OCI-LY1 (cell line): ENCODE results near the gene VTI1A.
"Not testable (repeated sequence)": the region's sequence is repeated elsewhere in the genome, so short reads cannot be mapped to it uniquely, and the experiment has no call there.

ENCODE experiments used
- H2AFZ ChIP-seq: fragments of 200-600 bp; sonication (generic), shearing (Covaris generic); 2 replicates; pipeline ENCODE4 v1.6.0; 2014; ENCODE audit warnings: antibody characterized with exemption, mild to moderate bottlenecking, low read length
- H3F3A ChIP-seq: fragments of 200-600 bp; sonication (generic), shearing (Covaris generic); 2 replicates; pipeline ENCODE4 v1.6.0; 2014; ENCODE audit warnings: mild to moderate bottlenecking, antibody characterized with exemption, low read length, moderate library complexity; ENCODE audit not compliant: insufficient read depth
- H3K27ac ChIP-seq: fragments of 200-600 bp; sonication (generic); 2 replicates; pipeline ENCODE4 v1.5.1; 2014; ENCODE audit warnings: low read length, mixed run types, mild to moderate bottlenecking, low read depth; ENCODE audit not compliant: poor library complexity, severe bottlenecking
- H3K27me3 ChIP-seq: fragments of 200-600 bp; sonication (generic); 2 replicates; pipeline ENCODE4 v1.6.0; 2014; ENCODE audit warnings: antibody characterized with exemption, mild to moderate bottlenecking, low read length, moderate library complexity; ENCODE audit not compliant: insufficient read depth
- H3K36me3 ChIP-seq: fragments of 200-600 bp; sonication (generic); 2 replicates; pipeline ENCODE4 v1.6.1; 2014; ENCODE audit warnings: mild to moderate bottlenecking, antibody characterized with exemption, low read length, moderate library complexity, mixed read lengths; ENCODE audit not compliant: insufficient read depth
- H3K4me1 ChIP-seq: fragments of 200-600 bp; sonication (generic); 2 replicates; pipeline ENCODE4 v1.5.1; 2014; ENCODE audit warnings: mild to moderate bottlenecking, low read length, moderate library complexity; ENCODE audit not compliant: insufficient read depth, severe bottlenecking
- H3K4me2 ChIP-seq: fragments of 200-600 bp; sonication (generic), shearing (Covaris generic); 2 replicates; pipeline ENCODE4 v1.6.1; 2014; ENCODE audit warnings: low read length
- H3K4me3 ChIP-seq: fragments of 200-600 bp; sonication (generic); 2 replicates; pipeline ENCODE4 v1.5.1; 2014; ENCODE audit warnings: low read length, low read depth, mild to moderate bottlenecking, mixed read lengths; ENCODE audit not compliant: poor library complexity, severe bottlenecking
- H3K79me2 ChIP-seq: fragments of 200-600 bp; shearing (Covaris generic); 2 replicates; pipeline ENCODE4 v1.6.1; 2016; ENCODE audit warnings: mixed run types, low read length, mixed read lengths; ENCODE audit not compliant: insufficient read depth
- H3K9ac ChIP-seq: fragments of 200-600 bp; sonication (generic), shearing (Covaris generic); 2 replicates; pipeline ENCODE4 v1.6.1; 2014; ENCODE audit warnings: mild to moderate bottlenecking, low read length, mixed read lengths
- H3K9me2 ChIP-seq: fragments of 200-600 bp; sonication (generic), shearing (Covaris generic); 2 replicates; pipeline ENCODE4 v1.6.1; 2014; ENCODE audit warnings: low read depth, mild to moderate bottlenecking, low read length, mixed read lengths
- H3K9me3 ChIP-seq: fragments of 200-600 bp; shearing (Covaris generic); 2 replicates; pipeline ENCODE4 v1.6.1; 2014; ENCODE audit warnings: low read length, mixed read lengths
- H4K20me1 ChIP-seq: fragments of 200-600 bp; sonication (generic), shearing (Covaris generic); 2 replicates; pipeline ENCODE4 v1.6.0; 2016; ENCODE audit warnings: mild to moderate bottlenecking, low read length; ENCODE audit not compliant: insufficient read depth
- CTCF ChIP-seq: fragments of 200-600 bp; sonication (generic), shearing (Covaris generic); IDR thresholded peaks from 2 replicates; pipeline ENCODE4 v1.5.1; 2017; ENCODE audit warnings: mild to moderate bottlenecking, antibody characterized with exemption, low read length, moderate library complexity, mixed read lengths
- EZH2 ChIP-seq: fragments of 200-600 bp; sonication (generic), shearing (Covaris generic); IDR thresholded peaks from 2 replicates; pipeline ENCODE4 v1.8.0; 2017; ENCODE audit warnings: borderline replicate concordance, mixed run types, mild to moderate bottlenecking, antibody characterized with exemption, low read length, moderate library complexity, mixed read lengths

The VTI1A gene

GRCh38 chr10:112404617-112405016, 42.4 kb upstream of the VTI1A start:
- no peak for TF ChIP-seq CTCF
- no peak for TF ChIP-seq EZH2
- H3K79me2 ChIP-seq = no peaks in the 10 kb centered on the region
- H3K9me3 ChIP-seq = no peaks in the 10 kb centered on the region
- H3K27me3 ChIP-seq = no peaks in the 10 kb centered on the region
- no peaks in the 10 kb centered on the region for H4K20me1 ChIP-seq
- no peak overlapping the region for H3K27ac ChIP-seq
- H3K4me3 ChIP-seq = no peak overlapping the region
- no peak overlapping the region for H3K4me2 ChIP-seq
- no peaks in the 10 kb centered on the region for H3F3A ChIP-seq
- H3K36me3 ChIP-seq = peaks cover 75% of the 10 kb centered on the region
- H3K9ac ChIP-seq = no peak overlapping the region
- H3K4me1 ChIP-seq = no peaks in the 10 kb centered on the region
- no peak overlapping the region for H2AFZ ChIP-seq
- H3K9me2 ChIP-seq = no peaks in the 10 kb centered on the region

GRCh38 chr10:112406806-112407205, 40.2 kb upstream of the VTI1A start:
- H3K4me2 ChIP-seq, H2AFZ ChIP-seq, H3K9ac ChIP-seq, H4K20me1 ChIP-seq, H3K27ac ChIP-seq, H3K9me2 ChIP-seq, H3K4me1 ChIP-seq, H3F3A ChIP-seq, H3K9me3 ChIP-seq, H3K79me2 ChIP-seq, H3K4me3 ChIP-seq, H3K27me3 ChIP-seq: not testable (repeated sequence)
- peaks cover 80% of the 10 kb centered on the region for H3K36me3 ChIP-seq

- H3K9me3 ChIP-seq = no peaks in the 10 kb centered on the region
- no peak overlapping the region for H2AFZ ChIP-seq
- no peak overlapping the region for H3K4me3 ChIP-seq
- no peak overlapping the region for H3K4me2 ChIP-seq
- peaks cover 77% of the 10 kb centered on the region for H3K36me3 ChIP-seq
- H4K20me1 ChIP-seq = no peaks in the 10 kb centered on the region
- no peak for TF ChIP-seq CTCF
- no peak for TF ChIP-seq EZH2
- H3K9ac ChIP-seq = no peak overlapping the region
- no peaks in the 10 kb centered on the region for H3K79me2 ChIP-seq
- H3K27me3 ChIP-seq = no peaks in the 10 kb centered on the region
- H3K27ac ChIP-seq = no peak overlapping the region
- no peaks in the 10 kb centered on the region for H3F3A ChIP-seq
- no peaks in the 10 kb centered on the region for H3K4me1 ChIP-seq
- no peaks in the 10 kb centered on the region for H3K9me2 ChIP-seq
Observed at GRCh38 chr10:112407696-112408095, 39.3 kb upstream of the VTI1A start.

- Histone ChIP-seq H2AFZ (no peak overlapping the region), H4K20me1 (no peaks in the 10 kb centered on the region), H3K4me2 (no peak overlapping the region), H3K4me3 (no peak overlapping the region), H3K36me3 (peaks cover 67% of the 10 kb centered on the region), H3K9ac (no peak overlapping the region), H3K4me1 (no peaks in the 10 kb centered on the region), H3K79me2 (no peaks in the 10 kb centered on the region), H3K27ac (no peak overlapping the region), H3F3A (no peaks in the 10 kb centered on the region), H3K27me3 (no peaks in the 10 kb centered on the region), H3K9me2 (no peaks in the 10 kb centered on the region), H3K9me3 (no peaks in the 10 kb centered on the region)
- TF ChIP-seq CTCF = no peak
- TF ChIP-seq EZH2 = no peak
Observed at GRCh38 chr10:112409299-112409698, 37.7 kb upstream of the VTI1A start.
